Osteocyte (in vitro differentiated cells): ENCODE measurements around the gene XDH. TPM values are rescaled to one million over a fixed set of nuclear protein-coding genes. Genes with fewer than 3 reads are reported as not detected.

ENCODE experiments used
- DNase-seq: peaks from one replicate; pipeline ENCODE4 v3.0.0; 2021; ENCODE audit warnings: mixed read lengths; ENCODE audit not compliant: unreplicated experiment; ENCODE audit errors: extremely low spot score
- H3K27ac Mint-ChIP-seq: one replicate; pipeline ENCODE4 v1.8.0; 2021; ENCODE audit warnings: mild to moderate bottlenecking, mixed read lengths; ENCODE audit not compliant: unreplicated experiment
- H3K27me3 Mint-ChIP-seq: one replicate; pipeline ENCODE4 v1.8.0; 2021; ENCODE audit warnings: mixed read lengths; ENCODE audit not compliant: unreplicated experiment
- H3K36me3 Mint-ChIP-seq: one replicate; pipeline ENCODE4 v1.8.0; 2021; ENCODE audit warnings: mixed read lengths; ENCODE audit not compliant: unreplicated experiment
- H3K4me1 Mint-ChIP-seq: one replicate; pipeline ENCODE4 v1.8.0; 2021; ENCODE audit warnings: mixed read lengths; ENCODE audit not compliant: unreplicated experiment
- H3K4me3 Mint-ChIP-seq: one replicate; pipeline ENCODE4 v1.8.0; 2021; ENCODE audit warnings: mild to moderate bottlenecking, moderate library complexity, mixed read lengths; ENCODE audit not compliant: unreplicated experiment
- H3K9me3 Mint-ChIP-seq: one replicate; pipeline ENCODE4 v1.8.0; 2021; ENCODE audit warnings: mixed read lengths; ENCODE audit not compliant: unreplicated experiment
- total RNA-seq: library from RNA; stranded (reverse); gene quantifications from 2 replicates; pipeline ENCODE4 v1.2.1, GENCODE V29; 2021
- TF ChIP-seq, protein P1 (sequence below): fragments of 200-600 bp; sonication (generic); IDR thresholded peaks from 2 replicates; pipeline ENCODE4 v1.5.0; 2021; ENCODE audit warnings: antibody characterized with exemption, mild to moderate bottlenecking, moderate library complexity

Gene XDH
- total RNA-seq, 1 donor from 2014 or later: 0.99 TPM

DNA sequence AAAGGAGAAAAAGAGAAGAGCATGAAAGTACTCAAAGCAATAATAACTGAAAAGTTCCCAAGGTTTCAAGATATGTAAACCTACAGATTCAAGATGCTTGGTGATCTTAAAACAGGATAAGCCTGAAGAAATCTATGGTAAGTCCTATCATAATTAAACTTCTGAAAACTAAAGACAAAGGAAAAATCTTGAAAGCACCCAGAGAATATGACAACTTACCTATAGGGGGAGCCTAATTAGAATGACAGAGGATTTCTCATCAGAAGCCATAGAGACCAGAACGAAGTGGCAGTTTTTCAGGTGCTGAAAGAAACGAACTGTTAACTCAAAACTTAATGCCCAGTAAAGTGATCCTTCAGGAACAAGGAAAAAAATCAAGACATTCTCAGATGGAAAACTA, 59.7 kb downstream of the XDH start:
- no peak for DNase-seq
- peaks cover 8% of the 10 kb centered on the region for H3K9me3 Mint-ChIP-seq
- TF ChIP-seq, protein P1, sequence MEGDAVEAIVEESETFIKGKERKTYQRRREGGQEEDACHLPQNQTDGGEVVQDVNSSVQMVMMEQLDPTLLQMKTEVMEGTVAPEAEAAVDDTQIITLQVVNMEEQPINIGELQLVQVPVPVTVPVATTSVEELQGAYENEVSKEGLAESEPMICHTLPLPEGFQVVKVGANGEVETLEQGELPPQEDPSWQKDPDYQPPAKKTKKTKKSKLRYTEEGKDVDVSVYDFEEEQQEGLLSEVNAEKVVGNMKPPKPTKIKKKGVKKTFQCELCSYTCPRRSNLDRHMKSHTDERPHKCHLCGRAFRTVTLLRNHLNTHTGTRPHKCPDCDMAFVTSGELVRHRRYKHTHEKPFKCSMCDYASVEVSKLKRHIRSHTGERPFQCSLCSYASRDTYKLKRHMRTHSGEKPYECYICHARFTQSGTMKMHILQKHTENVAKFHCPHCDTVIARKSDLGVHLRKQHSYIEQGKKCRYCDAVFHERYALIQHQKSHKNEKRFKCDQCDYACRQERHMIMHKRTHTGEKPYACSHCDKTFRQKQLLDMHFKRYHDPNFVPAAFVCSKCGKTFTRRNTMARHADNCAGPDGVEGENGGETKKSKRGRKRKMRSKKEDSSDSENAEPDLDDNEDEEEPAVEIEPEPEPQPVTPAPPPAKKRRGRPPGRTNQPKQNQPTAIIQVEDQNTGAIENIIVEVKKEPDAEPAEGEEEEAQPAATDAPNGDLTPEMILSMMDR: peak; percentile 49
- no peak overlapping the region for H3K4me3 Mint-ChIP-seq
- H3K27me3 Mint-ChIP-seq: peaks cover 6% of the 10 kb centered on the region
- H3K27ac Mint-ChIP-seq: no peak overlapping the region
- no peaks in the 10 kb centered on the region for H3K4me1 Mint-ChIP-seq
- H3K36me3 Mint-ChIP-seq: peaks cover 1% of the 10 kb centered on the region

DNA sequence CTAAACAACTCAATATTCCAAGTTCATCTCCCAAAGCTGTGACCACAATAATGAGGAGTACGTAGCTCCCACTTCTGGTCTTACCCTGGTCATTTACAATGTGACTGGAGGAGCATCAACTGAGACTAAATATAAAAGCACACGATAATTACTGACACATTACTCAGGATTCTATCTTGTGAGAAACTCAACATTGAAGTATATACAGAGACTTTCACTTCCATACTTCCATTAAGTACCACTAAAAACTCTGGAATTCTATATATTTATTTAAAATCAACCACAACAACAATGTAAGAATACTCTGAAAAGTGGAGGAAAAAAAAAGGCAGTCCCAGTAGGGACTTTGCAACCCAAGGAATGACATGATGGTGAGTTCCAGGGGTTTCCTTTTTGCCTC, 61.4 kb downstream of the XDH start:
- Mint-ChIP-seq H3K4me3 (no peak overlapping the region), H3K36me3 (peaks cover 1% of the 10 kb centered on the region), H3K27me3 (peaks cover 6% of the 10 kb centered on the region), H3K4me1 (peaks cover 1% of the 10 kb centered on the region), H3K9me3 (peaks cover 8% of the 10 kb centered on the region), H3K27ac (no peak overlapping the region)
- no peak for DNase-seq
- TF ChIP-seq, protein P1: no peak

DNA sequence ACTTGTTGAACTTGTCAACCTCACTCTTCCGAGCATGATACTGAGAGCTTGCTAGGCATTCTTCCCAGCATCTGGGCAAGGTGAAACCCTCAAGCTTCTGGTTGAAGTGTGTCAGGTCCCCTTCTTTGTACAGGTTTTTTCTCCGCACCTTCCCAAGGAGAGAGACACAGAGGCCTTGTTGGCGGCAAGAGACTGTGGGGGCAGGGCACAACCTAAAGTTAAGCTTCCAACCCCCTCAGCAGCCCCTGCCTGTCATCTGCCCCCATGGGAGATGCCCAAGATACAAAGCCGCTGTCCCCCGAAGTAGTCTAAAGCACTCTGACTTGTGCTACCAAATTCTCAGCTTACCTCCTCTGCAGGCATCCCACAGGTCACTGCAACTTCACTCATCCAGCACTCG, 64.9 kb downstream of the XDH start:
- no peaks in the 10 kb centered on the region for H3K27me3 Mint-ChIP-seq
- no peak overlapping the region for H3K4me3 Mint-ChIP-seq
- no peak overlapping the region for H3K27ac Mint-ChIP-seq
- TF ChIP-seq, protein P1: no peak
- peaks cover 8% of the 10 kb centered on the region for H3K9me3 Mint-ChIP-seq
- peaks cover 1% of the 10 kb centered on the region for H3K36me3 Mint-ChIP-seq
- DNase-seq: no peak
- peaks cover 10% of the 10 kb centered on the region for H3K4me1 Mint-ChIP-seq

DNA sequence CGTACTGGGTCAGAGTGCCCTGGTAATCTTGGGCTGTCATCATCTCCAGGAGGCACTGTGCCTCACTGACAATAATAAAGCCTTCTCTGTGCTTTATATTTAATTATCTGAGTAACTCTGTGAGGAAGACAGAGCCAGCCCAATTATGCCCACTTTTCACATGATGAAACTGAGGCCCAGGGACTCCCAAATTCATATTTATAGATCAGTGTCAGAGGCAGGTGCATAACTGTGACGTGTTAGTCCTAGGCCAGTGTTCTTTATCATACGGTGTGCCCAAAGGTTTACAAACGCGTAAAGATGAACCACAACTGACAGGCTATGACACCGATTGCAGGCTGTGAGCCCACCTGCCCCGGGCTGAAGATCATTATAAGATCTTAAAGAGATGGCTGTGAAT, 65.4 kb downstream of the XDH start:
- Mint-ChIP-seq H3K36me3 (peaks cover 1% of the 10 kb centered on the region), H3K4me3 (no peak overlapping the region), H3K27me3 (no peaks in the 10 kb centered on the region), H3K27ac (no peak overlapping the region), H3K4me1 (peaks cover 10% of the 10 kb centered on the region), H3K9me3 (peaks cover 8% of the 10 kb centered on the region)
- no peak for DNase-seq
- TF ChIP-seq, protein P1: no peak

DNA sequence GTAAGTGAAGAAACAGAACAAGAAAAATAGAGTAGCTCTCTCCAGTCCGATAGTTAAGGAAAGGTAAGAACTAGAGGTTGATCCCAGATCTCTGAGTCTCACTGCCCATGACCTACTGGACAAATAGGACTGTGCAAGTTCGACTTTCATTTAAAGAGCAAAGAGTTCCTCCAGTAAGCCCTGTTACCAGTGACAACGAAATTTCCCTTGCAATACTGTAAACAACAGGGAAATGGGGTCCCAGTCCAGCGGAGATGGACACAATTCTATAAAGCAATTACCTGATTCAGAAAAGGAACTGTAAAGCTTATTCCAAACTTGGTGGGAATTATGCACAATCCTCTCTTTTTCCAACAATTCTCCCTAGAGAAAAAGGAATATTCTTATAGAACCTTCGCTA, 65.9 kb downstream of the XDH start:
- H3K9me3 Mint-ChIP-seq: peaks cover 8% of the 10 kb centered on the region
- TF ChIP-seq, protein P1: no peak
- peaks cover under 1% of the 10 kb centered on the region for H3K36me3 Mint-ChIP-seq
- H3K4me1 Mint-ChIP-seq: peaks cover 10% of the 10 kb centered on the region
- H3K27ac Mint-ChIP-seq: no peak overlapping the region
- H3K4me3 Mint-ChIP-seq: no peak overlapping the region
- no peaks in the 10 kb centered on the region for H3K27me3 Mint-ChIP-seq
- DNase-seq: no peak
